Hepatocyte (in vitro differentiated cells): ENCODE results near the gene SVOP. TPM values are rescaled to one million over a fixed set of nuclear protein-coding genes. Genes with fewer than 3 reads are reported as not detected.

Experiments
- DNase-seq: peaks from one replicate; pipeline ENCODE4 v3.0.0-alpha.2; 2016; ENCODE audit warnings: low spot score
- H2AFZ ChIP-seq: fragments of 200-600 bp; sonication (generic); 2 replicates; pipeline ENCODE4 v1.6.0; 2016; ENCODE audit warnings: antibody characterized with exemption, mild to moderate bottlenecking
- H3K27ac ChIP-seq: fragments of 200-600 bp; sonication (generic); 2 replicates; pipeline ENCODE4 v1.5.1; 2016; ENCODE audit warnings: mild to moderate bottlenecking
- H3K27me3 ChIP-seq: fragments of 200-600 bp; sonication (generic); 2 replicates; pipeline ENCODE4 v1.6.1; 2016
- H3K36me3 ChIP-seq: fragments of 200-600 bp; sonication (generic); replicated peaks from 2 replicates; pipeline ENCODE4 v1.5.1; 2016; ENCODE audit warnings: low read depth; ENCODE audit not compliant: insufficient read depth
- H3K4me1 ChIP-seq: fragments of 200-600 bp; sonication (generic); 2 replicates; pipeline ENCODE4 v1.5.1; 2016; ENCODE audit warnings: mild to moderate bottlenecking, moderate library complexity; ENCODE audit not compliant: insufficient read depth
- H3K4me2 ChIP-seq: fragments of 200-600 bp; sonication (generic); 2 replicates; pipeline ENCODE4 v1.6.0; 2016
- H3K4me3 ChIP-seq: fragments of 200-600 bp; sonication (generic); 2 replicates; pipeline ENCODE4 v1.5.1; 2016; ENCODE audit warnings: mild to moderate bottlenecking
- H3K79me2 ChIP-seq: fragments of 200-600 bp; sonication (generic); 2 replicates; pipeline ENCODE4 v1.6.0; 2017; ENCODE audit warnings: mild to moderate bottlenecking
- H3K9me2 ChIP-seq: fragments of 200-600 bp; sonication (generic); replicated peaks from 2 replicates; pipeline ENCODE4 v1.6.0; 2017; ENCODE audit warnings: mild to moderate bottlenecking; ENCODE audit not compliant: insufficient read depth
- H3K9me3 ChIP-seq: fragments of 200-600 bp; sonication (generic); 2 replicates; pipeline ENCODE4 v1.5.1; 2016; ENCODE audit warnings: low read depth, mild to moderate bottlenecking
- H4K20me1 ChIP-seq: fragments of 200-600 bp; sonication (generic); 2 replicates; pipeline ENCODE4 v1.6.0; 2016; ENCODE audit warnings: mild to moderate bottlenecking; ENCODE audit not compliant: insufficient read depth, poor library complexity, severe bottlenecking
- CTCF ChIP-seq: fragments of 200-600 bp; sonication (generic); IDR thresholded peaks from 2 replicates; pipeline ENCODE4 v1.5.1; 2016; ENCODE audit warnings: antibody characterized with exemption, mild to moderate bottlenecking; ENCODE audit not compliant: poor library complexity
- EZH2 ChIP-seq: fragments of 200-600 bp; sonication (generic); IDR thresholded peaks from 2 replicates; pipeline ENCODE4 v1.6.1; 2016; ENCODE audit warnings: antibody characterized with exemption, mild to moderate bottlenecking, borderline replicate concordance
- EZH2phosphoT487 ChIP-seq: fragments of 200-600 bp; sonication (generic); IDR thresholded peaks from one replicate; pipeline ENCODE4 v1.6.1; 2018; ENCODE audit warnings: antibody characterized with exemption, mild to moderate bottlenecking, low read depth, moderate library complexity; ENCODE audit not compliant: unreplicated experiment, severe bottlenecking
- WGBS: methylation state at CpG from one replicate; pipeline ENCODE4 v1.1.6; 2016; ENCODE audit warnings: low lambda C conversion rate; ENCODE audit errors: missing lambda C conversion rate; 5-methylcytosine and 5-hydroxymethylcytosine counted together
- polyA plus RNA-seq: library from polyadenylated mRNA; unstranded; fragments of >200 nt; fragmentation: Nextera tagmentation; extraction: Ambion mirVana; gene quantifications from 2 replicates; pipeline ENCODE4 v1.2.1, GENCODE V29; 2016
- total RNA-seq: library from RNA; depleted of rRNA; stranded (reverse); fragments of >200 nt; gene quantifications from 2 replicates; pipeline ENCODE4 v1.2.3, GENCODE V29; 2014

SVOP gene
- total and polyA plus RNA-seq, 2 experiments from 2014 or later, result 0.27 to 0.45 TPM

GRCh38 chr12:109020146-109020795, 597 bp downstream of the SVOP start:
- H3K79me2 ChIP-seq, result no peaks in the 10 kb centered on the region
- no peaks in the 10 kb centered on the region for H3K27me3 ChIP-seq
- TF ChIP-seq EZH2phosphoT487, result no peak
- no peak for TF ChIP-seq CTCF
- no peak for TF ChIP-seq EZH2
- no peak for DNase-seq
- H3K4me2 ChIP-seq, result no peak overlapping the region
- no peak overlapping the region for H2AFZ ChIP-seq
- WGBS, result 64% methylated on average over 7 of the region's 7 CpGs
- H3K36me3 ChIP-seq, result no peaks in the 10 kb centered on the region
- H4K20me1 ChIP-seq, result no peaks in the 10 kb centered on the region
- H3K9me3 ChIP-seq, result no peaks in the 10 kb centered on the region
- no peaks in the 10 kb centered on the region for H3K4me1 ChIP-seq
- H3K4me3 ChIP-seq, result no peak overlapping the region
- H3K9me2 ChIP-seq, result no peaks in the 10 kb centered on the region
- H3K27ac ChIP-seq, result no peak overlapping the region

DNA sequence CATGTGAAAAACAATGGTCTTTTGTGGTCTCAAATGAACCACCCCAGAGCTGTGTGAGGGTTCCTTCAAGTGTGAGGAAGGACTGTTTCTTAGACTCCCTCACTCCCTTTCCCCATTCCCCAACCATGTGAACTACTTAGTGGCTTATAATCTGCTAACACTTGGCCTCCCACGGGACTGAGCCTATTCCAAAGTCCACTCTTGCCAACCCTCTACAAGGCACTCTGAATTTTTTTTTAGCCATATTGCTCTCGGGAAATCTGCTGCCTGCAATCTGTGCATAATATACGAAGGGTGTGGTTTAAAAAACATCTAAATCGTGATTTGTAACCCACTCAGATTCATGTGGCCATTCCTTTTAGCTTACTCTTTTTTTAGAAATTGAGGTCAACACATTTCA, 2.6 kb downstream of the SVOP start:
- Histone ChIP-seq H3K4me2 (no peak overlapping the region), H3K9me2 (no peaks in the 10 kb centered on the region), H3K27me3 (no peaks in the 10 kb centered on the region), H3K27ac (no peak overlapping the region), H4K20me1 (no peaks in the 10 kb centered on the region), H2AFZ (no peak overlapping the region), H3K4me3 (no peak overlapping the region), H3K4me1 (no peaks in the 10 kb centered on the region), H3K9me3 (no peaks in the 10 kb centered on the region), H3K79me2 (no peaks in the 10 kb centered on the region), H3K36me3 (no peaks in the 10 kb centered on the region)
- no peak for DNase-seq
- WGBS, result 57% methylated on average over 4 of the region's 4 CpGs
- no peak for TF ChIP-seq EZH2
- no peak for TF ChIP-seq EZH2phosphoT487
- TF ChIP-seq CTCF, result no peak

DNA sequence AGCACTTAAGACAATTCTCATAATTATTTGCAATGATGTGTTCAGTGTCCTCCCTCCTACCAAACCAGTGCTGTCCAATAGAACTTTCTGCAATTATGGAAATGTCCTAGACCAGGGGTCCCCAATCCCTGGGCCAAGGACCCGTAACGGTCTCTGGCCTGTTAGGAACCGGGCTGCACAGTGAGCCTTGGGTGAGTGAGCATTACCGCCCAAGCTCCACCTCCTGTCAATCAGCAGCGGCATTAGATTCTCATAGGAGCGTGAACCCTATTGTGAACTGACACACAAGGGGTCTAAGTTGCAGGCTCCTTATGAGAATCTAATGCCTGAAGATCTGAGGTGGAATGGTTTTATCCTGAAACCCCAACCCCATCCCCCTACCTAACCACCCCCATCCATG, 3.9 kb downstream of the SVOP start:
- no peak overlapping the region for H3K4me2 ChIP-seq
- no peaks in the 10 kb centered on the region for H3K9me2 ChIP-seq
- no peaks in the 10 kb centered on the region for H3K36me3 ChIP-seq
- H3K9me3 ChIP-seq, result no peaks in the 10 kb centered on the region
- no peak overlapping the region for H3K27ac ChIP-seq
- no peaks in the 10 kb centered on the region for H4K20me1 ChIP-seq
- H3K79me2 ChIP-seq, result no peaks in the 10 kb centered on the region
- H3K4me1 ChIP-seq, result no peaks in the 10 kb centered on the region
- no peak for TF ChIP-seq EZH2phosphoT487
- no peak for TF ChIP-seq CTCF
- TF ChIP-seq EZH2, result no peak
- 80% methylated on average over 6 of the region's 6 CpGs for WGBS
- DNase-seq, result no peak
- H2AFZ ChIP-seq, result no peak overlapping the region
- no peak overlapping the region for H3K4me3 ChIP-seq
- no peaks in the 10 kb centered on the region for H3K27me3 ChIP-seq

- 75% methylated on average over 8 of the region's 8 CpGs for WGBS
- Histone ChIP-seq H4K20me1 (no peaks in the 10 kb centered on the region), H3K9me2 (no peaks in the 10 kb centered on the region), H3K27me3 (no peaks in the 10 kb centered on the region), H3K79me2 (no peaks in the 10 kb centered on the region), H3K4me1 (no peaks in the 10 kb centered on the region), H3K36me3 (no peaks in the 10 kb centered on the region), H3K27ac (no peak overlapping the region), H3K4me3 (no peak overlapping the region), H2AFZ (no peak overlapping the region), H3K4me2 (no peak overlapping the region), H3K9me3 (no peaks in the 10 kb centered on the region)
- no peak for TF ChIP-seq EZH2
- no peak for TF ChIP-seq CTCF
- TF ChIP-seq EZH2phosphoT487, result no peak
- no peak for DNase-seq
Observed at GRCh38 chr12:109016016-109016415, 4.9 kb downstream of the SVOP start.
